ENCODE data around the gene ZNF93.

GRCh38 chr19:19911150-19911549 is 10.4 kb downstream of the ZNF93 start:
- TF ChIP-seq CTCF (IDR thresholded peaks at IDR 0.05), result no peak
- no peak for TF ChIP-seq POLR2A (IDR thresholded peaks at IDR 0.05)
